Transverse colon (tissue), 4 donors: ENCODE measurements around the gene IFIT5. TPM values are rescaled to one million over a fixed set of nuclear protein-coding genes. Genes with fewer than 3 reads are reported as not detected.

Experiments
- DNase-seq: peaks from one replicate; pipeline ENCODE4 v3.0.0-alpha.2; 2019
- H3K27ac ChIP-seq, 4 donors: fragments of 200-600 bp; sonication (generic); 2 replicates each; pipeline ENCODE4 v1.5.1; 2016 to 2018; ENCODE audit warnings: inconsistent platforms in 4 of 4
- H3K27me3 ChIP-seq: fragments of 200-600 bp; sonication (generic); 2 replicates; pipeline ENCODE4 v1.5.1; 2017; ENCODE audit warnings: inconsistent platforms
- H3K36me3 ChIP-seq, 4 donors: fragments of 200-600 bp; sonication (generic); 2 replicates each; pipeline ENCODE4 v1.5.1; 2017 to 2019; ENCODE audit warnings: inconsistent platforms in 4 of 4
- H3K4me1 ChIP-seq, 4 donors: fragments of 200-600 bp; sonication (generic); 2 replicates each; pipeline ENCODE4 v1.5.1; 2017 to 2020; ENCODE audit warnings: inconsistent platforms in 4 of 4
- H3K4me3 ChIP-seq, 4 donors: fragments of 200-600 bp; sonication (generic); 1 replicate in 1 of 4; 2 replicates in 3 of 4; pipeline versions ENCODE4 v1.5.1 to v1.6.1; 2017 to 2019; ENCODE audit warnings: inconsistent platforms in 4 of 4
- H3K9me3 ChIP-seq, 2 donors: fragments of 200-600 bp; sonication (generic); 2 replicates each; pipeline ENCODE4 v1.5.1; 2017 to 2019; ENCODE audit warnings: inconsistent platforms in 2 of 2
- EP300 ChIP-seq: sonication (generic); formaldehyde crosslinking; IDR thresholded peaks from one replicate; pipeline ENCODE4 v1.6.1; 2017; ENCODE audit warnings: antibody characterized with exemption, low read depth
- POLR2A ChIP-seq: fragments of 450-650 bp; IDR thresholded peaks from one replicate; pipeline ENCODE4 v1.6.1; 2016; ENCODE audit warnings: antibody characterized with exemption, mild to moderate bottlenecking, moderate library complexity
- POLR2AphosphoS5 ChIP-seq, 3 donors: sonication (generic); formaldehyde crosslinking; IDR thresholded peaks; one replicate each; pipeline ENCODE4 v1.6.1; 2016; ENCODE audit warnings: antibody characterized with exemption in 3 of 3
- WGBS, 2 donors: methylation state at CpG; one replicate each; pipeline ENCODE4 v1.1.5; 2018; ENCODE audit warnings: low coverage in 1 of 2; 5-methylcytosine and 5-hydroxymethylcytosine counted together
- in situ Hi-C, 4 donors: fragments of 200-750 bp; cut with MboI; loops; one replicate each; pipeline versions ENCODE4 v1.15.0 to v1.15.1; 2017; ENCODE audit warnings: low sequenced_read_pairs in 3 of 4, low pct_ligation_motif_present in 1 of 4, low pct_unique_long_range_greater_than_20kb in 1 of 4
- intact Hi-C: fragments of 100-400 bp; cut with DNase I; formaldehyde crosslinking; loops from one replicate; pipeline ENCODE4 v1.15.1; 2023; ENCODE audit warnings: low total_unique reads
- total RNA-seq, 4 donors: library from RNA; depleted of rRNA; stranded (reverse); fragments of >200 nt; gene quantifications; one replicate each; pipeline ENCODE4 v1.1.0, GENCODE V29; 2016
- TF ChIP-seq, protein P1 (sequence below), 5 experiments: fragments of 200-600 bp in 3 of 5; fragments of 450-650 bp in 2 of 5; sonication (generic) in 3 of 5; IDR thresholded peaks; 1 replicate in 2 of 5; 2 replicates in 3 of 5; pipeline ENCODE4 v1.5.1; 2016 to 2017; ENCODE audit warnings: antibody characterized with exemption in 5 of 5, inconsistent platforms in 3 of 5, mild to moderate bottlenecking in 2 of 5, moderate library complexity in 1 of 5

The IFIT5 gene
- total RNA-seq, 4 donors from 2014 or later: 1.5 to 12.5 (median 11.2) TPM

DNA sequence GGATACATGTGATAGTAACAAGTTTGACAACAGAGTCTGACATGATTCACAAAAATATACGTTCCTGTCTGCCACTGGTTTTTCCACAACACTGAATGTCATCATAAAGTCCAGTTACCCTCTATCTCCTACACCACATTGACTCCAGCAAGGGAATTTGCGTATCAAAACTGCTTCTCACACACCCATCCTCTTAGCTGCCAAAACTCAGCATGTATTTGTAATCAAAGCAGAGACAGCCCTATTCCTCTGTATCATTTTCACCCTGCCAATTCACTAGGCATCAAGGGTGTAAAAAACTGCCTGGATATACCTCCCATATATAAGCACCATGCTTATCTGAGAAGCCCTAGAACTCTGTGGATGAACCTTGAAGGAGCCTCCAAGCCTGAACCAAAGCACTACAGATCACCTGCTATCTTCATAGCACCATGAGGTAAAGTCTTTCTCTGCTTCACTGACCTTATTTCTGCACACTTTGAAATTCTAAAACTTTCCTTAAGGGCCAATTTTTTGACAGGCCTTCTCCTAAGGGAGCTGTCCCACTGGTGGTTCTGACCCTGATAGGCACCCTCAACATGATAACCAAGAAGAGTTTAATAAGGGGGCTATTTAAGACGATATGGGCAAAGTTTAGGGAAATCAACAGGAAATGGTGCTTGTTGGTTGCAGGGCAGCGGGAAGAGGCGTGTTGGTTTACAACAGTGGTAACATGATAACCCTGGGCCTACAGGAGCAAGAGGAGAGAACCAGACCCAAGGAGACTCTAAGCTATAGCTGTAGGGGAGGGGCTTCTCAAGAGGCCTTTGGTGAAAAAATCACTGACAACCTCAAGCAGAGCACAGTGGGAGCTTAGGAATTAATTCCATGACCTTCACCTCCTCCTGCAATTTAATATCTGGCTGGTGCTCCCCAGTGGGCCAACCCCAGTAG is 36.4 kb upstream of the IFIT5 start, which contains the start of gene IFIT1B:
Gene IFIT1B (plus strand): TSS at position 352 of the 933 bp plus-strand sequence. CDS start 80 bp downstream, at position 432.
- Histone ChIP-seq H3K27me3 (no peaks in the 10 kb centered on the region), H3K9me3 (no peaks in the 10 kb centered on the region), H3K4me1 (peaks cover 16 to 23% (median 20%) of the 10 kb centered on the region in 4 donors), H3K4me3 (no peak within 1 kb of the TSS), H3K36me3 (no peaks in the 10 kb centered on the region), H3K27ac (no peak within 1 kb of the TSS)
- intact Hi-C loops: no loop called here
- no peak for DNase-seq
- TF ChIP-seq POLR2AphosphoS5 (IDR thresholded peaks at IDR 0.05) (no peak), POLR2A (no peak), EP300 (no peak)
- TF ChIP-seq, protein P1, sequence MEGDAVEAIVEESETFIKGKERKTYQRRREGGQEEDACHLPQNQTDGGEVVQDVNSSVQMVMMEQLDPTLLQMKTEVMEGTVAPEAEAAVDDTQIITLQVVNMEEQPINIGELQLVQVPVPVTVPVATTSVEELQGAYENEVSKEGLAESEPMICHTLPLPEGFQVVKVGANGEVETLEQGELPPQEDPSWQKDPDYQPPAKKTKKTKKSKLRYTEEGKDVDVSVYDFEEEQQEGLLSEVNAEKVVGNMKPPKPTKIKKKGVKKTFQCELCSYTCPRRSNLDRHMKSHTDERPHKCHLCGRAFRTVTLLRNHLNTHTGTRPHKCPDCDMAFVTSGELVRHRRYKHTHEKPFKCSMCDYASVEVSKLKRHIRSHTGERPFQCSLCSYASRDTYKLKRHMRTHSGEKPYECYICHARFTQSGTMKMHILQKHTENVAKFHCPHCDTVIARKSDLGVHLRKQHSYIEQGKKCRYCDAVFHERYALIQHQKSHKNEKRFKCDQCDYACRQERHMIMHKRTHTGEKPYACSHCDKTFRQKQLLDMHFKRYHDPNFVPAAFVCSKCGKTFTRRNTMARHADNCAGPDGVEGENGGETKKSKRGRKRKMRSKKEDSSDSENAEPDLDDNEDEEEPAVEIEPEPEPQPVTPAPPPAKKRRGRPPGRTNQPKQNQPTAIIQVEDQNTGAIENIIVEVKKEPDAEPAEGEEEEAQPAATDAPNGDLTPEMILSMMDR (IDR thresholded peaks at IDR 0.05): no peak
- in situ Hi-C loops: no loop called here
- 84 to 89% methylated on average over 5 of the region's 5 CpGs for WGBS, 2 donors

DNA sequence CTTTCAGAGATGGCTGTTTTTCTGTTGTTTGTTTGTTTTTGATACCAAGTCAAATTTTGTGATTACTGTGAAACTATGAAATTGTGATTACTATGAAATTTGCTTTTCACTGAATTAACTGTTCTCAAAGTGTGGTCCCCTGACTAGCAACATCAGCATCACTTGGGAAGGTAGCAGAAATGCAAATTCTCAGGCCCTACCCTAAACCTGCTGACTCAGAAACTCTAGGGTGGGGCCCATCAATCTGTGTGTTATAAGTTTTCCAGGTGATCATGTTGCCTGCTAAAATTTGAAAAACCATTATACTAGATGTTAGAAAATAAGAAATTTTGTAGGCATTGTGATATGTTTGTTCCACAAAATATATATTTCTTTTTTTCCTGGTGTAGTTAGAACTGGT is 35.3 kb upstream of the IFIT5 start:
- peaks cover 10 to 12% (median 11%) of the 10 kb centered on the region in 4 donors for H3K4me1 ChIP-seq
- H3K36me3 ChIP-seq: no peaks in the 10 kb centered on the region
- intact Hi-C loops: no loop called here
- no peak for TF ChIP-seq POLR2AphosphoS5 (IDR thresholded peaks at IDR 0.05)
- TF ChIP-seq POLR2A: no peak
- TF ChIP-seq, protein P1 (IDR thresholded peaks at IDR 0.05): no peak
- no peak for TF ChIP-seq EP300
- H3K27me3 ChIP-seq: no peaks in the 10 kb centered on the region
- no peak overlapping the region for H3K4me3 ChIP-seq
- no peak for DNase-seq
- no peak overlapping the region for H3K27ac ChIP-seq
- no peaks in the 10 kb centered on the region for H3K9me3 ChIP-seq
- in situ Hi-C loops: no loop called here

- Histone ChIP-seq H3K4me1 (no peaks in the 10 kb centered on the region), H3K4me3 (no peak overlapping the region), H3K9me3 (no peaks in the 10 kb centered on the region), H3K36me3 (no peaks in the 10 kb centered on the region), H3K27ac (no peak overlapping the region), H3K27me3 (no peaks in the 10 kb centered on the region)
- TF ChIP-seq POLR2AphosphoS5 (IDR thresholded peaks at IDR 0.05): no peak
- no peak for TF ChIP-seq POLR2A
- no peak for TF ChIP-seq EP300
- TF ChIP-seq, protein P1 (IDR thresholded peaks at IDR 0.05): no peak
- in situ Hi-C loops: no loop called here
- WGBS, 2 donors: 73 to 96% methylated on average over 1 of the region's 1 CpG
- intact Hi-C loops: no loop called here
- DNase-seq: no peak
Measured at GRCh38 chr10:89382757-89383156, 31.6 kb upstream of the IFIT5 start.

GRCh38 chr10:89384474-89385340 is 29.7 kb upstream of the IFIT5 start:
- no peak for DNase-seq
- Histone ChIP-seq H3K4me3 (no peak overlapping the region), H3K36me3 (no peaks in the 10 kb centered on the region), H3K27ac (no peak overlapping the region), H3K9me3 (no peaks in the 10 kb centered on the region), H3K27me3 (no peaks in the 10 kb centered on the region), H3K4me1 (no peaks in the 10 kb centered on the region)
- intact Hi-C loops: no loop called here
- in situ Hi-C loops: no loop called here
- TF ChIP-seq EP300 (no peak), POLR2A (no peak), POLR2AphosphoS5 (IDR thresholded peaks at IDR 0.05) (no peak)
- TF ChIP-seq, protein P1 (IDR thresholded peaks at IDR 0.05): no peak
- 83 to 93% methylated on average over 4 of the region's 4 CpGs for WGBS, 2 donors
